Activated CD4-positive, alpha-beta T cell treated with anti-CD3 and anti-CD28 coated beads for 36 hours (primary cell): ENCODE measurements around the gene SNX27. TPM values are rescaled to one million over a fixed set of nuclear protein-coding genes. Genes with fewer than 3 reads are reported as not detected.
"Not testable (repeated sequence)": the region's sequence is repeated elsewhere in the genome, so short reads cannot be mapped to it uniquely, and the experiment has no call there.

Experiments
- ATAC-seq: fragments of 200-7000 bp; cut with Tn5 transposase; one replicate; pipeline ENCODE4 v1.10.0; 2021; ENCODE audit warnings: mild to moderate bottlenecking, moderate library complexity
- CTCF ChIA-PET: fragments of 350-600 bp; sonication (Branson Sonifier 250); formaldehyde crosslinking; loops from one replicate; lab custom pipeline; 2021; ENCODE audit warnings: antibody characterized with exemption; lab: Charles Lee
- POLR2A ChIA-PET: fragments of 350-600 bp; sonication (Branson Sonifier 250); formaldehyde crosslinking; loops from one replicate; lab custom pipeline; 2021; ENCODE audit warnings: antibody characterized with exemption, inconsistent platforms; lab: Charles Lee
- DNase-seq: peaks from one replicate; pipeline ENCODE4 v3.0.0-alpha.2; 2020
- H3K27ac Mint-ChIP-seq: one replicate; pipeline ENCODE4 v1.8.0; 2021; ENCODE audit warnings: mixed read lengths
- H3K27me3 Mint-ChIP-seq: one replicate; pipeline ENCODE4 v1.8.0; 2021; ENCODE audit warnings: mixed read lengths
- H3K36me3 Mint-ChIP-seq: one replicate; pipeline ENCODE4 v1.8.0; 2021; ENCODE audit warnings: low read depth, mixed read lengths
- H3K4me1 Mint-ChIP-seq: one replicate; pipeline ENCODE4 v1.8.0; 2021; ENCODE audit warnings: mixed read lengths
- H3K4me3 Mint-ChIP-seq: one replicate; pipeline ENCODE4 v1.8.0; 2021; ENCODE audit warnings: mild to moderate bottlenecking, moderate library complexity, mixed read lengths
- H3K9me3 Mint-ChIP-seq: one replicate; pipeline ENCODE4 v1.8.0; 2021; ENCODE audit warnings: low read depth, mixed read lengths
- intact Hi-C, 2 experiments: fragments of 100-400 bp; cut with DNase I in 1 of 2; cut with micrococcal nuclease in 1 of 2; formaldehyde crosslinking; loops; one replicate each; pipeline versions ENCODE4 v1.14.2 to v1.15.1; 2022 to 2024; cut with DNase I, micrococcal nuclease
- total RNA-seq, 2 experiments: library from RNA; stranded (reverse); gene quantifications; one replicate each; pipeline ENCODE4 v1.2.3, GENCODE V29; 2021

SNX27 gene
- total RNA-seq, 2 experiments from 2014 or later: 28.5 to 29.1 TPM

GRCh38 chr1:151638812-151639211 lies 27.0 kb downstream of the SNX27 start:
- H3K4me1 Mint-ChIP-seq: peaks cover 12% of the 10 kb centered on the region
- no peaks in the 10 kb centered on the region for H3K27me3 Mint-ChIP-seq
- DNase-seq: no peak
- H3K4me3 Mint-ChIP-seq: no peak overlapping the region
- H3K9me3 Mint-ChIP-seq: no peaks in the 10 kb centered on the region
- ATAC-seq: no peak
- intact Hi-C loops: no loop called here
- peaks cover 11% of the 10 kb centered on the region for H3K36me3 Mint-ChIP-seq
- CTCF ChIA-PET: interaction anchor here (1.5 kb wide), 1 partner anchor 16 kb away, joined by 3 read pairs; no protein-coding TSS in a partner anchor
- no peak overlapping the region for H3K27ac Mint-ChIP-seq
- POLR2A ChIA-PET: no interaction called here

- no peaks in the 10 kb centered on the region for H3K27me3 Mint-ChIP-seq
- CTCF ChIA-PET: interaction anchor here (1.1 to 1.2 kb wide), 2 partner anchors 10 to 46 kb away, joined by 3 to 5 read pairs; no protein-coding TSS in a partner anchor
- no peak overlapping the region for H3K27ac Mint-ChIP-seq
Measured at GRCh38 chr1:151639466-151639865, 27.6 kb downstream of the SNX27 start.

GRCh38 chr1:151641229-151641628 lies 29.4 kb downstream of the SNX27 start:
- ChIA-PET CTCF (interaction anchor here (0.5 to 1.1 kb wide), 2 partner anchors 21 to 162 kb away, joined by 3 read pairs; no protein-coding TSS in a partner anchor), POLR2A (interaction anchor here (0.6 kb wide), 1 partner anchor 21 kb away, joined by 9 read pairs; no protein-coding TSS in a partner anchor)
- ATAC-seq (peak; percentile 58), DNase-seq (no peak)
- H3K36me3 Mint-ChIP-seq: peaks cover 19% of the 10 kb centered on the region
- intact Hi-C loops: no loop called here
- peaks cover 11% of the 10 kb centered on the region for H3K4me1 Mint-ChIP-seq
- no peaks in the 10 kb centered on the region for H3K9me3 Mint-ChIP-seq
- no peaks in the 10 kb centered on the region for H3K27me3 Mint-ChIP-seq
- H3K27ac Mint-ChIP-seq: no peak overlapping the region
- H3K4me3 Mint-ChIP-seq: no peak overlapping the region

More at GRCh38 chr1:151639466-151639865, 27.6 kb downstream of the SNX27 start:
- Mint-ChIP-seq H3K36me3 (peaks cover 11% of the 10 kb centered on the region), H3K9me3 (no peaks in the 10 kb centered on the region), H3K4me1 (peaks cover 12% of the 10 kb centered on the region), H3K4me3 (no peak overlapping the region)
- no peak for ATAC-seq
- intact Hi-C loops: no loop called here
- no peak for DNase-seq
- POLR2A ChIA-PET: no interaction called here

GRCh38 chr1:151643085-151643484 lies 31.2 kb downstream of the SNX27 start:
- H3K9me3 Mint-ChIP-seq, H3K27ac Mint-ChIP-seq, POLR2A ChIA-PET, ATAC-seq, H3K4me3 Mint-ChIP-seq, DNase-seq, intact Hi-C loops, H3K27me3 Mint-ChIP-seq: not testable (repeated sequence)
- Mint-ChIP-seq H3K4me1 (peaks cover 11% of the 10 kb centered on the region), H3K36me3 (peaks cover 23% of the 10 kb centered on the region)
- CTCF ChIA-PET: interaction anchor here (0.8 to 0.9 kb wide), 2 partner anchors 26 to 31 kb away, joined by 3 read pairs; partner anchors contain the start of gene SNX27

- no peak overlapping the region for H3K27ac Mint-ChIP-seq
- DNase-seq (no peak), ATAC-seq (no peak)
- peaks cover 11% of the 10 kb centered on the region for H3K4me1 Mint-ChIP-seq
- intact Hi-C loops: no loop called here
- ChIA-PET CTCF (no interaction called here), POLR2A (no interaction called here)
- H3K9me3 Mint-ChIP-seq: peaks cover 4% of the 10 kb centered on the region
- H3K4me3 Mint-ChIP-seq: no peak overlapping the region
- H3K36me3 Mint-ChIP-seq: peaks cover 23% of the 10 kb centered on the region
- no peaks in the 10 kb centered on the region for H3K27me3 Mint-ChIP-seq
Measured at GRCh38 chr1:151644001-151644400, 32.2 kb downstream of the SNX27 start.

GRCh38 chr1:151653397-151653796 lies 41.5 kb downstream of the SNX27 start:
- no peaks in the 10 kb centered on the region for H3K9me3 Mint-ChIP-seq
- H3K4me1 Mint-ChIP-seq: peaks cover 9% of the 10 kb centered on the region
- H3K27me3 Mint-ChIP-seq: no peaks in the 10 kb centered on the region
- DNase-seq (no peak), ATAC-seq (no peak)
- ChIA-PET POLR2A (interaction anchor here (0.6 kb wide), 1 partner anchor 209 kb away, joined by 3 read pairs; no protein-coding TSS in a partner anchor), CTCF (interaction anchor here (0.9 kb wide), 1 partner anchor 19 kb away, joined by 3 read pairs; no protein-coding TSS in a partner anchor)
- H3K27ac Mint-ChIP-seq: no peak overlapping the region
- intact Hi-C loops: no loop called here
- peaks cover 36% of the 10 kb centered on the region for H3K36me3 Mint-ChIP-seq
- no peak overlapping the region for H3K4me3 Mint-ChIP-seq

- peaks cover 36% of the 10 kb centered on the region for H3K36me3 Mint-ChIP-seq
- H3K9me3 Mint-ChIP-seq: no peaks in the 10 kb centered on the region
- H3K27ac Mint-ChIP-seq: no peak overlapping the region
- no peak overlapping the region for H3K4me3 Mint-ChIP-seq
- peaks cover 9% of the 10 kb centered on the region for H3K4me1 Mint-ChIP-seq
- no peak for ATAC-seq
- no peaks in the 10 kb centered on the region for H3K27me3 Mint-ChIP-seq
- CTCF ChIA-PET: interaction anchor here (0.9 to 1.3 kb wide), 2 partner anchors 17 to 116 kb away, joined by 3 to 4 read pairs; partner anchors contain the start of gene TUFT1
- intact Hi-C loops: no loop called here
- no peak for DNase-seq
- POLR2A ChIA-PET: no interaction called here
Measured at GRCh38 chr1:151655371-151655770, 43.5 kb downstream of the SNX27 start.

- H3K27me3 Mint-ChIP-seq: no peaks in the 10 kb centered on the region
- no peak overlapping the region for H3K4me3 Mint-ChIP-seq
- H3K4me1 Mint-ChIP-seq: peaks cover 11% of the 10 kb centered on the region
- intact Hi-C loops: no loop called here
- ChIA-PET POLR2A (no interaction called here), CTCF (interaction anchor here (0.7 kb wide), 1 partner anchor 87 kb away, joined by 3 read pairs; no protein-coding TSS in a partner anchor)
- DNase-seq (no peak), ATAC-seq (no peak)
- no peaks in the 10 kb centered on the region for H3K9me3 Mint-ChIP-seq
- peaks cover 27% of the 10 kb centered on the region for H3K36me3 Mint-ChIP-seq
- H3K27ac Mint-ChIP-seq: peak overlapping the region; percentile 32
Measured at GRCh38 chr1:151661751-151662150, 49.9 kb downstream of the SNX27 start.

- peaks cover 2% of the 10 kb centered on the region for H3K9me3 Mint-ChIP-seq
- H3K4me1 Mint-ChIP-seq: peaks cover 9% of the 10 kb centered on the region
- ChIA-PET POLR2A (no interaction called here), CTCF (interaction anchor here (0.7 to 1.2 kb wide), 2 partner anchors 63 to 224 kb away, joined by 3 read pairs; no protein-coding TSS in a partner anchor)
- no peaks in the 10 kb centered on the region for H3K27me3 Mint-ChIP-seq
- no peak for ATAC-seq
- no peak overlapping the region for H3K27ac Mint-ChIP-seq
- DNase-seq: no peak
- intact Hi-C loops: no loop called here
- H3K4me3 Mint-ChIP-seq: no peak overlapping the region
- peaks cover 41% of the 10 kb centered on the region for H3K36me3 Mint-ChIP-seq
Measured at GRCh38 chr1:151668090-151668489, 56.2 kb downstream of the SNX27 start.

- H3K27ac Mint-ChIP-seq, DNase-seq, H3K9me3 Mint-ChIP-seq, ATAC-seq, H3K4me3 Mint-ChIP-seq, CTCF ChIA-PET, H3K27me3 Mint-ChIP-seq, POLR2A ChIA-PET, intact Hi-C loops, H3K4me1 Mint-ChIP-seq: not testable (repeated sequence)
- peaks cover 34% of the 10 kb centered on the region for H3K36me3 Mint-ChIP-seq
Measured at GRCh38 chr1:151670036-151670675, 58.3 kb downstream of the SNX27 start.

GRCh38 chr1:151673407-151673806 lies 61.6 kb downstream of the SNX27 start:
- CTCF ChIA-PET: no interaction called here
- no peaks in the 10 kb centered on the region for H3K27me3 Mint-ChIP-seq
- ATAC-seq: no peak

More at GRCh38 chr1:151673407-151673806, 61.6 kb downstream of the SNX27 start:
- Mint-ChIP-seq H3K9me3 (peaks cover 2% of the 10 kb centered on the region), H3K36me3 (peaks cover 29% of the 10 kb centered on the region), H3K4me1 (peaks cover 2% of the 10 kb centered on the region), H3K4me3 (no peak overlapping the region), H3K27ac (no peak overlapping the region)
- intact Hi-C loops: no loop called here
- POLR2A ChIA-PET: no interaction called here
- no peak for DNase-seq
